NCI-H748 (cell line): ENCODE measurements around the gene PHETA2.

Source experiments
- DNase-seq: peaks from one replicate; lab custom pipeline; 2025; ENCODE audit not compliant: unreplicated experiment; lab: John Stamatoyannopoulos, UW

Gene PHETA2

GRCh38 chr22:42074132-42074811, at the start of gene PHETA2:
Gene PHETA2 (plus strand): TSS chr22:42074248. CDS start chr22:42077294, 3,046 bp downstream.
- no peak for DNase-seq

- DNase-seq: no peak
Measured at GRCh38 chr22:42025421-42025820, 48.6 kb upstream of the PHETA2 start.

GRCh38 chr22:42026705-42027104, 47.3 kb upstream of the PHETA2 start:
- DNase-seq: no peak

GRCh38 chr22:42033263-42034181, 40.5 kb upstream of the PHETA2 start:
- DNase-seq: no peak

GRCh38 chr22:42035256-42035655, 38.8 kb upstream of the PHETA2 start:
- DNase-seq: no peak

- no peak for DNase-seq
Measured at GRCh38 chr22:42039271-42039670, 34.8 kb upstream of the PHETA2 start.

- no peak for DNase-seq
Measured at GRCh38 chr22:42041784-42042183, 32.3 kb upstream of the PHETA2 start.

GRCh38 chr22:42050641-42051180, 23.3 kb upstream of the PHETA2 start:
- DNase-seq: no peak

GRCh38 chr22:42052765-42053164, 21.3 kb upstream of the PHETA2 start:
- no peak for DNase-seq

- no peak for DNase-seq
Measured at GRCh38 chr22:42056757-42057511, 17.1 kb upstream of the PHETA2 start.

GRCh38 chr22:42060489-42060888, 13.6 kb upstream of the PHETA2 start:
- no peak for DNase-seq

GRCh38 chr22:42061041-42061440, 13.0 kb upstream of the PHETA2 start:
- no peak for DNase-seq

- DNase-seq: no peak
Measured at GRCh38 chr22:42062506-42063170, 11.4 kb upstream of the PHETA2 start.

GRCh38 chr22:42064629-42065028, 9.4 kb upstream of the PHETA2 start:
- no peak for DNase-seq

GRCh38 chr22:42065438-42066125, 8.5 kb upstream of the PHETA2 start:
- no peak for DNase-seq

GRCh38 chr22:42066126-42066761, 7.8 kb upstream of the PHETA2 start:
- DNase-seq: no peak

- no peak for DNase-seq
Measured at GRCh38 chr22:42066937-42067336, 7.1 kb upstream of the PHETA2 start.

- DNase-seq: no peak
Measured at GRCh38 chr22:42067671-42068251, 6.3 kb upstream of the PHETA2 start.

- no peak for DNase-seq
Measured at GRCh38 chr22:42068291-42068690, 5.8 kb upstream of the PHETA2 start.
